ENCODE results near the gene TXNDC9. TPM values are rescaled to one million over a fixed set of nuclear protein-coding genes. Genes with fewer than 3 reads are reported as not detected.
"Not testable (repeated sequence)": the region's sequence is repeated elsewhere in the genome, so short reads cannot be mapped to it uniquely, and the experiment has no call there.

TXNDC9 gene
- total RNA-seq, 1 donor from 2014 or later, result 75.1 TPM

GRCh38 chr2:99336804-99337112, 625 bp upstream of the TXNDC9 start:
- no peak for DNase-seq (ENCODE audit: extremely low read depth, low read depth, low spot score)

- no peak for DNase-seq (ENCODE audit: extremely low read depth, low read depth, low spot score)
Measured at GRCh38 chr2:99325384-99325783, 10.7 kb downstream of the TXNDC9 start.

- DNase-seq (ENCODE audit: extremely low read depth, low read depth, low spot score), result not testable (repeated sequence)
Measured at GRCh38 chr2:99317873-99318200, 18.3 kb downstream of the TXNDC9 start.

- no peak for DNase-seq (ENCODE audit: extremely low read depth, low read depth, low spot score)
Measured at GRCh38 chr2:99317161-99317872, 18.8 kb downstream of the TXNDC9 start.

- DNase-seq (ENCODE audit: extremely low read depth, low read depth, low spot score), result not testable (repeated sequence)
Measured at GRCh38 chr2:99301097-99301496, 35.0 kb downstream of the TXNDC9 start, which contains the start of gene LYG1. LYG1 (minus strand) TSS chr2:99301197; CDS start chr2:99295670, 5,527 bp downstream.

GRCh38 chr2:99299580-99299979, 36.6 kb downstream of the TXNDC9 start:
- DNase-seq (ENCODE audit: extremely low read depth, low read depth, low spot score), result no peak

- DNase-seq (ENCODE audit: extremely low read depth, low read depth, low spot score), result no peak
Measured at GRCh38 chr2:99297994-99298393, 38.1 kb downstream of the TXNDC9 start.

GRCh38 chr2:99285526-99285925, 50.6 kb downstream of the TXNDC9 start:
- DNase-seq (ENCODE audit: extremely low read depth, low read depth, low spot score), result no peak

- DNase-seq (ENCODE audit: extremely low read depth, low read depth, low spot score), result no peak
Measured at GRCh38 chr2:99279969-99280695, 56.0 kb downstream of the TXNDC9 start.

- DNase-seq (ENCODE audit: extremely low read depth, low read depth, low spot score), result no peak
Measured at GRCh38 chr2:99278793-99279291, 57.3 kb downstream of the TXNDC9 start.

- not testable (repeated sequence) for DNase-seq (ENCODE audit: extremely low read depth, low read depth, low spot score)
Measured at GRCh38 chr2:99278195-99278765, 57.9 kb downstream of the TXNDC9 start.

- DNase-seq (ENCODE audit: extremely low read depth, low read depth, low spot score), result no peak
Measured at GRCh38 chr2:99275882-99276281, 60.3 kb downstream of the TXNDC9 start.

Other genes starting within 250 kb of the TXNDC9 start
- 0.41 TPM in 1 of 2 replicates, not detected in the other for gene C2orf15, start 194.6 kb downstream of the TXNDC9 start, total RNA-seq
- 5.5 TPM in 2 replicates for gene TSGA10, start 181.4 kb downstream of the TXNDC9 start, total RNA-seq
- 2.8 and 7.6 TPM in 2 replicates for gene LIPT1, start 181.4 kb downstream of the TXNDC9 start, total RNA-seq
- 44.5 and 49.0 TPM in 2 replicates for gene MITD1, start 155.3 kb downstream of the TXNDC9 start, total RNA-seq
- 37.2 and 39.7 TPM in 2 replicates for gene MRPL30, start 155.1 kb downstream of the TXNDC9 start, total RNA-seq
- gene LYG2, start 80.7 kb downstream of the TXNDC9 start, total RNA-seq, result not detected in 2 replicates
- gene LYG1, start 35.1 kb downstream of the TXNDC9 start, total RNA-seq, result 1.2 TPM in 1 of 2 replicates, not detected in the other
- gene EIF5B, start 1.1 kb upstream of the TXNDC9 start, total RNA-seq, result 36.7 and 42.5 TPM in 2 replicates
- gene REV1, start 153.7 kb upstream of the TXNDC9 start, total RNA-seq, result 27.1 and 36.0 TPM in 2 replicates

Measured in glomerular endothelial cell (primary cell).